Measurements from ENCODE around the gene PSME1. TPM values are rescaled to one million over a fixed set of nuclear protein-coding genes. Genes with fewer than 3 reads are reported as not detected.

Gene PSME1
- total RNA-seq, 2 donors from 2014 or later: 68.6 to 108 TPM

- Histone ChIP-seq H3K36me3 (ENCODE audit: control insufficient read depth, insufficient read depth, low read length) (peaks cover 55% of the 10 kb centered on the region), H3K27me3 (ENCODE audit: control insufficient read depth, insufficient read depth, low read length, poor library complexity, severe bottlenecking) (no peaks in the 10 kb centered on the region), H3K9me3 (ENCODE audit: control insufficient read depth, low read length) (no peaks in the 10 kb centered on the region), H3K4me1 (ENCODE audit: control insufficient read depth, insufficient read depth, low read length) (peaks cover 6% of the 10 kb centered on the region), H3K4me3 (ENCODE audit: low read length) (no peak overlapping the region), H3K27ac (ENCODE audit: low read depth, low read length) (no peak overlapping the region), H3K9ac (ENCODE audit: extremely low read depth, low read length, poor library complexity, severe bottlenecking) (no peak overlapping the region)
- H3K36me3 Mint-ChIP-seq (ENCODE audit: low read depth): peaks cover 53% of the 10 kb centered on the region
- H3K4me3 Mint-ChIP-seq: no peak overlapping the region
- H3K9me3 Mint-ChIP-seq: no peaks in the 10 kb centered on the region
- H3K27ac Mint-ChIP-seq: no peak overlapping the region
- no peaks in the 10 kb centered on the region for H3K27me3 Mint-ChIP-seq (ENCODE audit: insufficient read depth)
- no peak for DNase-seq
- WGBS, 2 experiments (ENCODE audit: insufficient coverage in 1 of 2, insufficient read length in 1 of 2): 97 to 99% methylated on average over 7 to 9 of the region's 9 CpGs
- TF ChIP-seq CTCF (conservative IDR thresholded peaks at IDR 0.05): no peak
- peaks cover 16% of the 10 kb centered on the region for H3K4me1 Mint-ChIP-seq
Observed at GRCh38 chr14:24150567-24150966, 14.6 kb downstream of the PSME1 start.

GRCh38 chr14:24150993-24151392, 15.0 kb downstream of the PSME1 start:
- peaks cover 59% of the 10 kb centered on the region for H3K36me3 ChIP-seq (ENCODE audit: control insufficient read depth, insufficient read depth, low read length)
- TF ChIP-seq CTCF (conservative IDR thresholded peaks at IDR 0.05): no peak
- Mint-ChIP-seq H3K27ac (no peak overlapping the region), H3K4me1 (peaks cover 12% of the 10 kb centered on the region), H3K4me3 (no peak overlapping the region), H3K36me3 (ENCODE audit: low read depth) (peaks cover 57% of the 10 kb centered on the region), H3K9me3 (no peaks in the 10 kb centered on the region), H3K27me3 (ENCODE audit: insufficient read depth) (no peaks in the 10 kb centered on the region)
- no peaks in the 10 kb centered on the region for H3K27me3 ChIP-seq (ENCODE audit: control insufficient read depth, insufficient read depth, low read length, poor library complexity, severe bottlenecking)
- no peak overlapping the region for H3K27ac ChIP-seq (ENCODE audit: low read depth, low read length)
- H3K4me3 ChIP-seq (ENCODE audit: low read length): no peak overlapping the region
- no peak overlapping the region for H3K9ac ChIP-seq (ENCODE audit: extremely low read depth, low read length, poor library complexity, severe bottlenecking)
- H3K9me3 ChIP-seq (ENCODE audit: control insufficient read depth, low read length): no peaks in the 10 kb centered on the region
- 92 to 94% methylated on average over 4 to 9 of the region's 9 CpGs for WGBS, 2 experiments (ENCODE audit: insufficient coverage in 1 of 2, insufficient read length in 1 of 2)
- peaks cover 6% of the 10 kb centered on the region for H3K4me1 ChIP-seq (ENCODE audit: control insufficient read depth, insufficient read depth, low read length)
- no peak for DNase-seq

- peaks cover 10% of the 10 kb centered on the region for H3K4me1 Mint-ChIP-seq
- H3K27me3 ChIP-seq (ENCODE audit: control insufficient read depth, insufficient read depth, low read length, poor library complexity, severe bottlenecking): no peaks in the 10 kb centered on the region
- no peak overlapping the region for H3K4me3 ChIP-seq (ENCODE audit: low read length)
- WGBS, 2 experiments (ENCODE audit: insufficient coverage in 1 of 2, insufficient read length in 1 of 2): 93 to 94% methylated on average over 6 to 16 of the region's 16 CpGs
- no peaks in the 10 kb centered on the region for H3K27me3 Mint-ChIP-seq (ENCODE audit: insufficient read depth)
- peaks cover 6% of the 10 kb centered on the region for H3K4me1 ChIP-seq (ENCODE audit: control insufficient read depth, insufficient read depth, low read length)
- H3K27ac ChIP-seq (ENCODE audit: low read depth, low read length): no peak overlapping the region
- TF ChIP-seq CTCF (conservative IDR thresholded peaks at IDR 0.05): no peak
- no peak overlapping the region for H3K9ac ChIP-seq (ENCODE audit: extremely low read depth, low read length, poor library complexity, severe bottlenecking)
- peaks cover 59% of the 10 kb centered on the region for H3K36me3 Mint-ChIP-seq (ENCODE audit: low read depth)
- H3K9me3 ChIP-seq (ENCODE audit: control insufficient read depth, low read length): no peaks in the 10 kb centered on the region
- peaks cover 60% of the 10 kb centered on the region for H3K36me3 ChIP-seq (ENCODE audit: control insufficient read depth, insufficient read depth, low read length)
- no peak for DNase-seq
- H3K4me3 Mint-ChIP-seq: no peak overlapping the region
- no peaks in the 10 kb centered on the region for H3K9me3 Mint-ChIP-seq
- no peak overlapping the region for H3K27ac Mint-ChIP-seq
Observed at GRCh38 chr14:24151404-24152080, 15.5 kb downstream of the PSME1 start.

Measured in endodermal cell (in vitro differentiated cells).